ENCODE results near the gene TCP11L2. TPM values are rescaled to one million over a fixed set of nuclear protein-coding genes. Genes with fewer than 3 reads are reported as not detected.

TCP11L2 gene
- total and polyA plus RNA-seq, 4 donors, result 2.5 to 98.1 (median 5.9) TPM

DNA sequence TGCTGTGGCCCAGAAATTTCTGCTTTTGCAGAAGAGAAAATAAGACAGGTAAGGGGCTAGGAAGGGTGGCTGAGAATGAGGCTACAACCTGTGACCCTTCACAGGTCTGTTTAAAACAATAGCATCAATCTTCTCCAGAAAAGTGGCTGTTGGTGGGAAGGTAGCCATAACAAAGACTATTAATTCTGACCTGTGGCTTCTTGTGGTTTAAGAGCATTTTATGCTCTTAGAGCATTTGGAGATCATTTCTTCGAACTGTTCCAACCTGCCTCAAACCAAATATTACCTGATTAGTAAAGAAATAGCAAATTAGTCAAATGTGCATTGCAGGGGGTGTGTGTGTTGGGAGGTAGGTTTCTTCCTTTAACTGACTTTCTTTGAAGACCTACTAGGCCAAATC, 15.2 kb upstream of the TCP11L2 start:
- Histone ChIP-seq H3K4me3 (ENCODE audit: low read depth in 1 of 3, low read length in 3 of 3) (no peak overlapping the region), H3K36me3 (ENCODE audit: control insufficient read depth in 4 of 4, insufficient read depth in 3 of 4, low read depth in 1 of 4, low read length in 3 of 4) (no peaks in the 10 kb centered on the region), H3K27ac (ENCODE audit: low read depth in 1 of 2, low read length in 2 of 2) (no peak overlapping the region), H3K9me3 (ENCODE audit: control insufficient read depth in 4 of 4, low read length in 3 of 4) (no peaks in the 10 kb centered on the region), H3K9ac (ENCODE audit: low read depth in 1 of 2, low read length in 2 of 2) (no peak overlapping the region), H3K27me3 (ENCODE audit: control insufficient read depth in 4 of 4, insufficient read depth in 4 of 4, low read length in 3 of 4) (no peaks in the 10 kb centered on the region), H3K4me1 (ENCODE audit: control insufficient read depth in 4 of 4, insufficient read depth in 4 of 4, low read length in 3 of 4) (peaks cover 0 to 7% (median 5%) of the 10 kb centered on the region in 4 donors)
- TF ChIP-seq GABPA (IDR thresholded peaks at IDR 0.05 in 1 of 2, conservative IDR thresholded peaks at IDR 0.05 in 1 of 2) (no peak), HNF4A (conservative IDR thresholded peaks at IDR 0.05) (no peak), RXRA (IDR thresholded peaks at IDR 0.05) (no peak), TAF1 (conservative IDR thresholded peaks at IDR 0.05) (no peak), JUND (IDR thresholded peaks at IDR 0.05) (no peak), HNF4G (IDR thresholded peaks at IDR 0.05) (no peak), RAD21 (IDR thresholded peaks at IDR 0.05) (no peak)
- TF ChIP-seq, protein P1, sequence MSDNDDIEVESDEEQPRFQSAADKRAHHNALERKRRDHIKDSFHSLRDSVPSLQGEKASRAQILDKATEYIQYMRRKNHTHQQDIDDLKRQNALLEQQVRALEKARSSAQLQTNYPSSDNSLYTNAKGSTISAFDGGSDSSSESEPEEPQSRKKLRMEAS (IDR thresholded peaks at IDR 0.05), result no peak
- TF ChIP-seq, protein P2, sequence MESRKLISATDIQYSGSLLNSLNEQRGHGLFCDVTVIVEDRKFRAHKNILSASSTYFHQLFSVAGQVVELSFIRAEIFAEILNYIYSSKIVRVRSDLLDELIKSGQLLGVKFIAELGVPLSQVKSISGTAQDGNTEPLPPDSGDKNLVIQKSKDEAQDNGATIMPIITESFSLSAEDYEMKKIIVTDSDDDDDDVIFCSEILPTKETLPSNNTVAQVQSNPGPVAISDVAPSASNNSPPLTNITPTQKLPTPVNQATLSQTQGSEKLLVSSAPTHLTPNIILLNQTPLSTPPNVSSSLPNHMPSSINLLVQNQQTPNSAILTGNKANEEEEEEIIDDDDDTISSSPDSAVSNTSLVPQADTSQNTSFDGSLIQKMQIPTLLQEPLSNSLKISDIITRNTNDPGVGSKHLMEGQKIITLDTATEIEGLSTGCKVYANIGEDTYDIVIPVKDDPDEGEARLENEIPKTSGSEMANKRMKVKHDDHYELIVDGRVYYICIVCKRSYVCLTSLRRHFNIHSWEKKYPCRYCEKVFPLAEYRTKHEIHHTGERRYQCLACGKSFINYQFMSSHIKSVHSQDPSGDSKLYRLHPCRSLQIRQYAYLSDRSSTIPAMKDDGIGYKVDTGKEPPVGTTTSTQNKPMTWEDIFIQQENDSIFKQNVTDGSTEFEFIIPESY (IDR thresholded peaks at IDR 0.05), result no peak
- TF ChIP-seq, protein P3, sequence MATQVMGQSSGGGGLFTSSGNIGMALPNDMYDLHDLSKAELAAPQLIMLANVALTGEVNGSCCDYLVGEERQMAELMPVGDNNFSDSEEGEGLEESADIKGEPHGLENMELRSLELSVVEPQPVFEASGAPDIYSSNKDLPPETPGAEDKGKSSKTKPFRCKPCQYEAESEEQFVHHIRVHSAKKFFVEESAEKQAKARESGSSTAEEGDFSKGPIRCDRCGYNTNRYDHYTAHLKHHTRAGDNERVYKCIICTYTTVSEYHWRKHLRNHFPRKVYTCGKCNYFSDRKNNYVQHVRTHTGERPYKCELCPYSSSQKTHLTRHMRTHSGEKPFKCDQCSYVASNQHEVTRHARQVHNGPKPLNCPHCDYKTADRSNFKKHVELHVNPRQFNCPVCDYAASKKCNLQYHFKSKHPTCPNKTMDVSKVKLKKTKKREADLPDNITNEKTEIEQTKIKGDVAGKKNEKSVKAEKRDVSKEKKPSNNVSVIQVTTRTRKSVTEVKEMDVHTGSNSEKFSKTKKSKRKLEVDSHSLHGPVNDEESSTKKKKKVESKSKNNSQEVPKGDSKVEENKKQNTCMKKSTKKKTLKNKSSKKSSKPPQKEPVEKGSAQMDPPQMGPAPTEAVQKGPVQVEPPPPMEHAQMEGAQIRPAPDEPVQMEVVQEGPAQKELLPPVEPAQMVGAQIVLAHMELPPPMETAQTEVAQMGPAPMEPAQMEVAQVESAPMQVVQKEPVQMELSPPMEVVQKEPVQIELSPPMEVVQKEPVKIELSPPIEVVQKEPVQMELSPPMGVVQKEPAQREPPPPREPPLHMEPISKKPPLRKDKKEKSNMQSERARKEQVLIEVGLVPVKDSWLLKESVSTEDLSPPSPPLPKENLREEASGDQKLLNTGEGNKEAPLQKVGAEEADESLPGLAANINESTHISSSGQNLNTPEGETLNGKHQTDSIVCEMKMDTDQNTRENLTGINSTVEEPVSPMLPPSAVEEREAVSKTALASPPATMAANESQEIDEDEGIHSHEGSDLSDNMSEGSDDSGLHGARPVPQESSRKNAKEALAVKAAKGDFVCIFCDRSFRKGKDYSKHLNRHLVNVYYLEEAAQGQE (IDR thresholded peaks at IDR 0.05), result no peak
- TF ChIP-seq, protein P4, sequence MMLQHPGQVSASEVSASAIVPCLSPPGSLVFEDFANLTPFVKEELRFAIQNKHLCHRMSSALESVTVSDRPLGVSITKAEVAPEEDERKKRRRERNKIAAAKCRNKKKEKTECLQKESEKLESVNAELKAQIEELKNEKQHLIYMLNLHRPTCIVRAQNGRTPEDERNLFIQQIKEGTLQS (IDR thresholded peaks at IDR 0.05), result no peak
- TF ChIP-seq, protein P5, sequence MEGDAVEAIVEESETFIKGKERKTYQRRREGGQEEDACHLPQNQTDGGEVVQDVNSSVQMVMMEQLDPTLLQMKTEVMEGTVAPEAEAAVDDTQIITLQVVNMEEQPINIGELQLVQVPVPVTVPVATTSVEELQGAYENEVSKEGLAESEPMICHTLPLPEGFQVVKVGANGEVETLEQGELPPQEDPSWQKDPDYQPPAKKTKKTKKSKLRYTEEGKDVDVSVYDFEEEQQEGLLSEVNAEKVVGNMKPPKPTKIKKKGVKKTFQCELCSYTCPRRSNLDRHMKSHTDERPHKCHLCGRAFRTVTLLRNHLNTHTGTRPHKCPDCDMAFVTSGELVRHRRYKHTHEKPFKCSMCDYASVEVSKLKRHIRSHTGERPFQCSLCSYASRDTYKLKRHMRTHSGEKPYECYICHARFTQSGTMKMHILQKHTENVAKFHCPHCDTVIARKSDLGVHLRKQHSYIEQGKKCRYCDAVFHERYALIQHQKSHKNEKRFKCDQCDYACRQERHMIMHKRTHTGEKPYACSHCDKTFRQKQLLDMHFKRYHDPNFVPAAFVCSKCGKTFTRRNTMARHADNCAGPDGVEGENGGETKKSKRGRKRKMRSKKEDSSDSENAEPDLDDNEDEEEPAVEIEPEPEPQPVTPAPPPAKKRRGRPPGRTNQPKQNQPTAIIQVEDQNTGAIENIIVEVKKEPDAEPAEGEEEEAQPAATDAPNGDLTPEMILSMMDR (IDR thresholded peaks at IDR 0.05; ENCODE audit: low read depth, low read length, missing input control), result no peak
- 91% methylated on average over 1 of the region's 1 CpG for WGBS
- no peak for DNase-seq (ENCODE audit: low spot score)

DNA sequence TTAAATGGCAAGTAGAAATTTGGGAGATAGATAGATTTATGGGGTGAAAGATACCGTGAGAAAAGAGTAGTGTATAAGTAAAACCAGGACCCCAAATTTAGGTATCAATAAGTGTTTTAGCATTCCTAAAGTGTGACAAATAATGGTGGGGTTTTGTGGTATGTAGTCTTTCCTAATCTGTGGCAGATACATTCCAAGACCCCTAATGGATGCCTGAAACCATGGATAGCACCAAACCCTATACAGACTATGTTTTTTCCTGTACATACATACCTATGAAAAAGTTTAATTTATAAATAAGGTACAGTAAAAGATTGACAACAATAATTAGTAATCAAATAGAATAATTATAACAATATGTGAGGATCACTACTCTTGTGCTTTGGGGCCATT, 14.4 kb upstream of the TCP11L2 start:
- no peaks in the 10 kb centered on the region for H3K27me3 ChIP-seq (ENCODE audit: control insufficient read depth in 4 of 4, insufficient read depth in 4 of 4, low read length in 3 of 4)
- H3K4me3 ChIP-seq (ENCODE audit: low read depth in 1 of 3, low read length in 3 of 3), result no peak overlapping the region
- WGBS, result 95% methylated on average over 1 of the region's 1 CpG
- H3K27ac ChIP-seq (ENCODE audit: low read depth in 1 of 2, low read length in 2 of 2), result no peak overlapping the region
- H3K9ac ChIP-seq (ENCODE audit: low read depth in 1 of 2, low read length in 2 of 2), result no peak overlapping the region
- no peaks in the 10 kb centered on the region for H3K9me3 ChIP-seq (ENCODE audit: control insufficient read depth in 4 of 4, low read length in 3 of 4)
- peaks cover 0 to under 1% (median under 1%) of the 10 kb centered on the region in 4 donors for H3K4me1 ChIP-seq (ENCODE audit: control insufficient read depth in 4 of 4, insufficient read depth in 4 of 4, low read length in 3 of 4)
- H3K36me3 ChIP-seq (ENCODE audit: control insufficient read depth in 4 of 4, insufficient read depth in 3 of 4, low read depth in 1 of 4, low read length in 3 of 4), result no peaks in the 10 kb centered on the region
- no peak for DNase-seq (ENCODE audit: low spot score)
- TF ChIP-seq FOXA2 (IDR thresholded peaks at IDR 0.05) (no peak), EGR1 (IDR thresholded peaks at IDR 0.05; ENCODE audit: low read depth in 2 of 2) (no peak), RAD21 (IDR thresholded peaks at IDR 0.05) (no peak), TAF1 (conservative IDR thresholded peaks at IDR 0.05) (no peak), RXRA (IDR thresholded peaks at IDR 0.05) (no peak), HNF4G (IDR thresholded peaks at IDR 0.05) (no peak), SP1 (IDR thresholded peaks at IDR 0.05) (no peak)
- TF ChIP-seq, protein P5 (IDR thresholded peaks at IDR 0.05; ENCODE audit: low read depth, low read length, missing input control), result no peak
- TF ChIP-seq, protein P3 (IDR thresholded peaks at IDR 0.05), result no peak
- TF ChIP-seq, protein P2 (IDR thresholded peaks at IDR 0.05), result no peak

Data from liver (tissue), 9 donors.